Gastrocnemius medialis (tissue), 4 donors: ENCODE data around the gene UBQLN3. TPM values are rescaled to one million over a fixed set of nuclear protein-coding genes. Genes with fewer than 3 reads are reported as not detected.

Source experiments
- ATAC-seq, 2 donors: fragments of 150-250 bp; one replicate each; pipeline ENCODE4 v1.9.1; 2016
- DNase-seq, 2 donors: peaks; one replicate each; pipeline ENCODE4 v3.0.0-alpha.2; 2019
- H3K27ac ChIP-seq, 4 donors: fragments of 200-600 bp; sonication (generic); 1 replicate in 1 of 4; 2 replicates in 3 of 4; pipeline ENCODE4 v1.5.1; 2016 to 2018; ENCODE audit warnings: mild to moderate bottlenecking in 2 of 4, moderate library complexity in 1 of 4
- H3K27me3 ChIP-seq, 3 donors: fragments of 200-600 bp; sonication (generic) in 2 of 3; 1 replicate in 1 of 3; 2 replicates in 2 of 3; pipeline versions ENCODE4 v1.5.1 to v1.6.0; 2016 to 2019; ENCODE audit warnings: mild to moderate bottlenecking in 1 of 3, moderate library complexity in 1 of 3
- H3K36me3 ChIP-seq, 2 donors: fragments of 200-600 bp; sonication (generic) in 1 of 2; one replicate each; pipeline ENCODE4 v1.5.1; 2017 to 2018
- H3K4me1 ChIP-seq, 2 donors: fragments of 200-600 bp; sonication (generic) in 1 of 2; one replicate each; pipeline ENCODE4 v1.5.1; 2016 to 2017; ENCODE audit warnings: mild to moderate bottlenecking in 2 of 2
- H3K4me3 ChIP-seq, 4 donors: fragments of 200-600 bp; sonication (generic) in 3 of 4; 1 replicate in 1 of 4; 2 replicates in 3 of 4; pipeline ENCODE4 v1.5.1; 2016 to 2019; ENCODE audit warnings: mild to moderate bottlenecking in 2 of 4
- H3K9me3 ChIP-seq, 3 donors: fragments of 200-600 bp; sonication (generic) in 2 of 3; 1 replicate in 1 of 3; 2 replicates in 2 of 3; pipeline ENCODE4 v1.5.1; 2016 to 2019
- CTCF ChIP-seq, 5 experiments: fragments of 450-650 bp in 3 of 5; fragments of 200-600 bp in 2 of 5; sonication (generic) in 2 of 5; IDR thresholded peaks in 4 of 5; conservative IDR thresholded peaks in 1 of 5; 1 replicate in 4 of 5; 2 replicates in 1 of 5; pipeline ENCODE4 v1.5.1; 2016 to 2019; ENCODE audit warnings: antibody characterized with exemption in 5 of 5, mild to moderate bottlenecking in 3 of 5, moderate library complexity in 3 of 5
- POLR2A ChIP-seq, 2 donors: fragments of 450-650 bp; IDR thresholded peaks; one replicate each; pipeline ENCODE4 v1.6.1; 2017; ENCODE audit warnings: antibody characterized with exemption in 2 of 2, mild to moderate bottlenecking in 2 of 2, moderate library complexity in 2 of 2
- in situ Hi-C, 4 donors: fragments of 200-750 bp; cut with MboI; loops; one replicate each; pipeline versions ENCODE4 v1.15.0 to v1.8.0; 2017; ENCODE audit warnings: low sequenced_read_pairs in 4 of 4
- intact Hi-C: fragments of 100-400 bp; cut with DNase I; formaldehyde crosslinking; loops from one replicate; pipeline ENCODE4 v1.15.1; 2023; ENCODE audit warnings: low total_unique reads
- total RNA-seq, 4 donors: library from RNA; depleted of rRNA; stranded (reverse); fragments of >200 nt; gene quantifications; one replicate each; pipeline versions ENCODE4 v1.1.0 to v1.2.3, GENCODE V29; 2016

UBQLN3 gene
- total RNA-seq, 4 donors from 2014 or later: not detected

- H3K4me1 ChIP-seq: no peaks in the 10 kb centered on the region
- H3K36me3 ChIP-seq: no peaks in the 10 kb centered on the region
- TF ChIP-seq CTCF (IDR thresholded peaks at IDR 0.05 in 4 of 5, conservative IDR thresholded peaks at IDR 0.05 in 1 of 5) (no peak), POLR2A (IDR thresholded peaks at IDR 0.05) (no peak)
- H3K27me3 ChIP-seq: no peaks in the 10 kb centered on the region
- no peaks in the 10 kb centered on the region for H3K9me3 ChIP-seq
- H3K27ac ChIP-seq: no peak overlapping the region
- DNase-seq (no peak), ATAC-seq (no peak)
- H3K4me3 ChIP-seq: no peak overlapping the region
- in situ Hi-C loops (no loop called here), intact Hi-C loops (no loop called here)
Measured at GRCh38 chr11:5507933-5508305, 1.8 kb downstream of the UBQLN3 start.

DNA sequence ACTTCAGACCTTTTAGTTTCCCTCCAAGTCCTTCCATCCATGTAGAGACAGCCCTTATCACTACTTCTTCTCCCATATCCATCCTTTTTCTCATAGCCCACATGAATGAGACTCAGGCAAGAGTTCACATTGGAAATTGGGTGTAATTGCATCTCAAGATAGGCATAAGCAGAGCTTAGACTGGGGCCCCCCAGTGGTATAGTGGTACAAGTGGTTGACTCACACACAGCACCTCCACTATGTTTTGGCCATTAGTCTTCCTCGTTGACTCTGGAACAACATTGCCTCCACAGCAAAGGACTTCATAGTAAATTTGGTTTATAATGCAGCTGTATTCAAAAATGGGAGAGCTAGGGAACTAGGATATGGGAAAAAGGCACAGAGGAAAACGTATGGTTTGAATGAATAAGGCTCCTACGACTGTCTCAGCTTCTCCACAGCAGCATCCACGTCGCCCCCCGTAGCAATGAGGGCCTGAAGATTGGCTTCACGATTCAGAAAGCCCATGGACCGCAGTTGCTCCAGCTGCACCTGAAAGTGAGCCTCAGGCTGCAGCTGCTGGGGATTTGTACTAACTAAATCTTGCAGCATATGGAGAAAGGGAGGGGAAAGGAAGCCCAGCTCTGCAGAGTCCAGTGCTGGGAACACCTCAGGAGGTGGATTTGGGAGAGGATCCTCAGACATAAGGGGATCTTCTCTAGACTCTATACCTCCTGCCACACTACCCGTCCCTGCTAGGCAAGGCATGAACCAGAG is 2.4 kb downstream of the UBQLN3 start:
- no peak for DNase-seq
- H3K36me3 ChIP-seq: no peaks in the 10 kb centered on the region
- no peaks in the 10 kb centered on the region for H3K27me3 ChIP-seq
- no peak for ATAC-seq
- in situ Hi-C loops: no loop called here
- no peak overlapping the region for H3K4me3 ChIP-seq
- intact Hi-C loops: no loop called here
- H3K27ac ChIP-seq: no peak overlapping the region
- H3K9me3 ChIP-seq: no peaks in the 10 kb centered on the region
- H3K4me1 ChIP-seq: no peaks in the 10 kb centered on the region
- TF ChIP-seq POLR2A (IDR thresholded peaks at IDR 0.05) (no peak), CTCF (IDR thresholded peaks at IDR 0.05 in 4 of 5, conservative IDR thresholded peaks at IDR 0.05 in 1 of 5) (no peak)

DNA sequence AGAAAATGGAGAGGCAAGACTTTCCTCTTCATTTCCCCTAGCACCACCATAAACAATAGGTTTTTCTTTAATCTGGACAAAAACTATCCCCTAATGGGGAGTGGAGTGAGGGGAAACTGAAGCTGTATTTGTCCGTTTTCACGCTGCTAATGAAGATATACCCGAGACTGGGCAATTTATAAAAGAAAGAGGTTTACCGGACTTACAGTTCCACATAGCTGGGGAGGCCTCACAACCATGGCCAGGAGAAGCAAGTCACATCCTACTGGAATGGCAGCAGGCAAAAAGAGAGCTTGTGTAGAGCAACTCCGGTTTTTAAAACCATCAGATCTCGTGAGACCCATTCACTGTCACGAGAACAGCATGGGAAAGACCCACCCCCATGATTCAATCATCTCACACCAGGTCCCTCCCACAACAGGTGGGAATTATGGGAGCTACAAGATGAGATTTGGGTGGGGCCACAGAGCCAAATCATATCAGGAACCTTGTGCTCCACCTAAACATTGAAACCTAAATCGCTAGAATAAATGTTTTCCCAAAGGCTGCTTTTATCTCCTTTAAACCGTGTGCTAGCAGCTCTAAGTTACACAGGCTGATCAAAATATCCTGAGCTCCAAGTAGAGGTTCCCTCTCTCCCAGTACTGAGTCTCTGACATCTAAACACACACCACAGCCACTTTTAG is 4.3 kb downstream of the UBQLN3 start:
- ATAC-seq (no peak), DNase-seq (no peak)
- H3K4me3 ChIP-seq: no peak overlapping the region
- no peak for TF ChIP-seq POLR2A (IDR thresholded peaks at IDR 0.05)
- no peak for TF ChIP-seq CTCF (IDR thresholded peaks at IDR 0.05 in 4 of 5, conservative IDR thresholded peaks at IDR 0.05 in 1 of 5)
- no peaks in the 10 kb centered on the region for H3K27me3 ChIP-seq
- no peaks in the 10 kb centered on the region for H3K4me1 ChIP-seq
- in situ Hi-C loops: no loop called here
- no peaks in the 10 kb centered on the region for H3K36me3 ChIP-seq
- H3K27ac ChIP-seq: no peak overlapping the region
- no peaks in the 10 kb centered on the region for H3K9me3 ChIP-seq
- intact Hi-C loops: no loop called here

DNA sequence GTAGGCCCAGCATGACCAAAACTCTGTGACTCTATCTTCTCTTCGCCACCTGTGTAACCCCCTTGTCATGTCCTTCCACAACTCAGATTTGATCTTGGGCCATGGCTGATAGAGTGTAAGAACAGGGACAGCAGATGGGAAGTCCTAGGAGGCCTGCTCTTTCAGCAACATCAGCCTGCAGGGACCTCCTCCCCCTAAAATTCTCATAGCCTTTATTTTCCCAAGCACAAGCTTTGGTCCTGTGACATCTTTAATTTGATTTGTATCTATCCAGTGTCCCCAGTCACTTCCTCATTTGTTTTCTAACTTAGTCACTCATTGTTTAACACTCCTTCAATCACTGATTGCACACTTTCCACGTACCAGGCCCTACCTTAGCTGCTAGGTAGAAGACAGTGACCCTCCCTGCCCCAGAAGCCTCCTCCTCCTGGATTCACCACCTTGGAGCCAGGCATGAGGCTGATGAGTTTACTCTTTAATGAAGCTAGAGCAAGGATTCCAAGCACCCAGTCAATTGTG is 5.3 kb downstream of the UBQLN3 start:
- in situ Hi-C loops (no loop called here), intact Hi-C loops (no loop called here)
- no peak overlapping the region for H3K27ac ChIP-seq
- H3K36me3 ChIP-seq: no peaks in the 10 kb centered on the region
- no peaks in the 10 kb centered on the region for H3K9me3 ChIP-seq
- no peaks in the 10 kb centered on the region for H3K27me3 ChIP-seq
- H3K4me3 ChIP-seq: no peak overlapping the region
- no peaks in the 10 kb centered on the region for H3K4me1 ChIP-seq
- ATAC-seq (no peak), DNase-seq (no peak)
- TF ChIP-seq CTCF (IDR thresholded peaks at IDR 0.05 in 4 of 5, conservative IDR thresholded peaks at IDR 0.05 in 1 of 5) (no peak), POLR2A (IDR thresholded peaks at IDR 0.05) (no peak)
